Fibroblast of mammary gland (primary cell): Measurements from ENCODE around the gene ADAM33.

Source experiments
- DNase-seq: peaks from one replicate; pipeline ENCODE4 v3.0.0-alpha.2; 2010; ENCODE audit warnings: low read depth
- H3K4me3 ChIP-seq: 2 replicates; pipeline ENCODE4 v1.5.1; 2011; ENCODE audit warnings: low read depth, mild to moderate bottlenecking, low read length, moderate library complexity; ENCODE audit not compliant: control insufficient read depth
- TF ChIP-seq, protein P1 (sequence below): conservative IDR thresholded peaks from 2 replicates; pipeline ENCODE4 v1.5.1; 2011; ENCODE audit warnings: low read depth, low read length, inconsistent platforms; ENCODE audit not compliant: control insufficient read depth, insufficient read depth

The ADAM33 gene

GRCh38 chr20:3646067-3646440, 35.8 kb downstream of the ADAM33 start:
- TF ChIP-seq, protein P1, sequence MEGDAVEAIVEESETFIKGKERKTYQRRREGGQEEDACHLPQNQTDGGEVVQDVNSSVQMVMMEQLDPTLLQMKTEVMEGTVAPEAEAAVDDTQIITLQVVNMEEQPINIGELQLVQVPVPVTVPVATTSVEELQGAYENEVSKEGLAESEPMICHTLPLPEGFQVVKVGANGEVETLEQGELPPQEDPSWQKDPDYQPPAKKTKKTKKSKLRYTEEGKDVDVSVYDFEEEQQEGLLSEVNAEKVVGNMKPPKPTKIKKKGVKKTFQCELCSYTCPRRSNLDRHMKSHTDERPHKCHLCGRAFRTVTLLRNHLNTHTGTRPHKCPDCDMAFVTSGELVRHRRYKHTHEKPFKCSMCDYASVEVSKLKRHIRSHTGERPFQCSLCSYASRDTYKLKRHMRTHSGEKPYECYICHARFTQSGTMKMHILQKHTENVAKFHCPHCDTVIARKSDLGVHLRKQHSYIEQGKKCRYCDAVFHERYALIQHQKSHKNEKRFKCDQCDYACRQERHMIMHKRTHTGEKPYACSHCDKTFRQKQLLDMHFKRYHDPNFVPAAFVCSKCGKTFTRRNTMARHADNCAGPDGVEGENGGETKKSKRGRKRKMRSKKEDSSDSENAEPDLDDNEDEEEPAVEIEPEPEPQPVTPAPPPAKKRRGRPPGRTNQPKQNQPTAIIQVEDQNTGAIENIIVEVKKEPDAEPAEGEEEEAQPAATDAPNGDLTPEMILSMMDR, result no peak
- peak; percentile 16 for DNase-seq
- no peak overlapping the region for H3K4me3 ChIP-seq

- no peak for DNase-seq
- no peak overlapping the region for H3K4me3 ChIP-seq
- TF ChIP-seq, protein P1, result no peak
Measured at GRCh38 chr20:3645309-3646066, 36.3 kb downstream of the ADAM33 start.

DNA sequence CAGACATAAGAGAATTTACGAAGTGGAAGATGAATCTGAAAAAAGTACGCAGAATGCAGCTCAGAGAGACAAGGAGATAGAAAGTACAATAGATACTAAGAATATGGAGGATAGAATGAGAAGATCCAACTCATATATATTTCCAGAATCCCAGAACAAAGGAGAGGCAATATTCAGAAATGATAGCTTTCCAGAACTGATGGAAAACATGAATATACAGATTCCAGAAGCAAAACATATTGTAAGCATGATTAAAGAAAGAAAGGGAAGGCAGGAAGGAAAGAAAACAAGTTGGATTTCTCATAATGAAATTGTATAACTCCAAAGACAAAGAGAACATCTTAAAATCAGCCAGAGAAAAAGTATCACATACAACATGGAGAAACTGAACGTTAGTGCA, 41.6 kb downstream of the ADAM33 start:
- no peak overlapping the region for H3K4me3 ChIP-seq
- no peak for DNase-seq
- TF ChIP-seq, protein P1, result no peak

GRCh38 chr20:3635346-3635745, 46.5 kb downstream of the ADAM33 start:
- TF ChIP-seq, protein P1, result no peak
- no peak overlapping the region for H3K4me3 ChIP-seq
- DNase-seq, result no peak

- DNase-seq, result no peak
- no peak overlapping the region for H3K4me3 ChIP-seq
- TF ChIP-seq, protein P1, result no peak
Measured at GRCh38 chr20:3633913-3634478, 47.8 kb downstream of the ADAM33 start.

DNA sequence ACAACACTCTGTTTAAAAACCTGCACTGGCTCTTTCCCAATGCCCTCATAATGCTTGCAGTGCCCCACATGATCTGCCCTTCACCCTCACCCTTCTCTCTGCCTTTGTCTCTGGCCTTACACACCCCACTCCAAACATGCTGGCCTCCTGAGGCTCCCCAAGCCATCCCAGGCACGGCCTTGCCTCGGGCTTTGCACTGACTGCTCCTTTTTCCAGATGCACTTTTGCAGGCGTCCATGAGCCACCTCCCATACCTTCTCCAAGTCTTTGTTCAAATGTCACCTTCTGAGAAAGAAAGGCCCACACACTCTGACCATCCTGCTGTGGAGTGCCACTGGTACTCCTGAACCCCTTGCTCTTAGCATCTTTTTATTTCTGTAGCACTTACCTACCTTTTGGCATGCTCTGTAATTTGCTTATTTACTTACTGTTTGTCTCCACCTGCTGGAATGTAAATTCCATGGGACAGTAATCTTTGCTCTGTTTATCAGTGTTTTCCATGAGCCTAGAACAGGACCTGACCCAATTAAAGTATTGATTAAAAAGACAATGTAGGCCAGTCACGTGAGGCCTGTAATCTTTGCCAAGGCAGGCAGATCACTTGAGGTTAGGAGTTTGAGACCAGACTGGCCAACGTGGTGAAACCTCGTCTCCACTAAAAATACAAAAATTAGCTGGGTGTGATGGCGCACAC, 49.4 kb downstream of the ADAM33 start:
- no peak overlapping the region for H3K4me3 ChIP-seq
- DNase-seq, result no peak
- TF ChIP-seq, protein P1, result no peak
